ENCODE measurements around the gene MTX1.

MTX1 gene

DNA sequence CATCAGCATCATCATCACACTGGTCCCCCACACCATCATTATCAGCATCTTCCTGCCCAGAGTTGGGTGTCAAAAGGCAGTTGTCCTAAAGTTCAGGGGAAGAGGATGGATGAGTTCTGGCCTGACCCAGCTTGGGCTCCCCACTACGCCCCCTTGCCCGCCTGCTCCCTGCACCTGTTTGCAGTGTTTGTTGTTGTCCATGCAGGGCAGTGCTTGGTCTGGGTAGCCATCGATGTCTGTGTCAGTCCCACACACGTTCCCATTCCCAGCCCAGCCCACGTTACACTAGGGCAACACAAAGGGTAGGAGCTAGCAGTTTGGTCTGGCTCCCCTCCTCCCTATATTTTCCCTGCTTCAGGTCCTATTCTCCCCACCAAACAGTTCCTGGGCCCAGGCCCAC lies 7.6 kb upstream of the MTX1 start:
- TF ChIP-seq CTCF (IDR thresholded peaks at IDR 0.05; ENCODE audit: low read depth, low read length, poor library complexity, severe bottlenecking) (no peak), EZH2phosphoT487 (IDR thresholded peaks at IDR 0.05; ENCODE audit: borderline replicate concordance, low read length) (no peak)
- H3K4me3 ChIP-seq (ENCODE audit: low read length): no peak overlapping the region
- peaks cover 2% of the 10 kb centered on the region; the same call in 1 of the 2 replicates for H3K4me1 ChIP-seq (ENCODE audit: control insufficient read depth, low read length)
- H3K36me3 ChIP-seq (ENCODE audit: control insufficient read depth, low read length): 0 out of 2 replicates have a peak, but pooled peaks cover 5% of the 10 kb centered on the region
- no peaks in the 10 kb centered on the region for H4K20me1 ChIP-seq (ENCODE audit: control insufficient read depth, insufficient read depth, low read depth, low read length)
- no peaks in the 10 kb centered on the region for H3K27me3 ChIP-seq (ENCODE audit: control insufficient read depth, low read length)
- H3F3A ChIP-seq (ENCODE audit: control insufficient read depth, insufficient read depth): no peaks in the 10 kb centered on the region
- no peak overlapping the region for H3K27ac ChIP-seq (ENCODE audit: low read depth, low read length)
- H3K79me2 ChIP-seq (ENCODE audit: control insufficient read depth, low read length): no peaks in the 10 kb centered on the region
- no peaks in the 10 kb centered on the region for H3K9me2 ChIP-seq (replicated peaks; ENCODE audit: control insufficient read depth, low read length)
- no peaks in the 10 kb centered on the region for H3K9me3 ChIP-seq (ENCODE audit: control insufficient read depth, insufficient read depth, low read length)
- H3K4me2 ChIP-seq (ENCODE audit: low read length): no peak overlapping the region

DNA sequence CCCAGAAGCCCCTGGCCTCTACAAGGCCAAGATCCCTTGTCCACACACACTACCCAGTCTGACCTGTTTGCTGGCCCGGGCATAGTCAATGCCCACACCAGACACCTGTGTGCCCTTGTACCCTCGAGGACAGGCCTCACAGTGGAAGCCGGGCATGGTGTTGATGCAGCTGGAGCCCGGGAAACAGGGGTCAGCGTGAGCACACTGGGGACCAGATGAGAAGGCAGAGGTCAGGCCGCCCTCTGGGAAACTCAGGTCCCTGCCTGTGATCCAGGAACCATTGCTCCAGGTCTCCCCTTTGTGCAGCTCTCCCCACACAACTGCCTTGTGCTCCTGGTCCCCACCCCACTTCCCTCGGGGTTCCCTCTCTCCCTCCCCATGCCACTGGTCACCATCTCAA lies 6.3 kb upstream of the MTX1 start:
- Histone ChIP-seq H3K9me3 (ENCODE audit: control insufficient read depth, insufficient read depth, low read length) (no peaks in the 10 kb centered on the region), H4K20me1 (ENCODE audit: control insufficient read depth, insufficient read depth, low read depth, low read length) (no peaks in the 10 kb centered on the region), H3K27me3 (ENCODE audit: control insufficient read depth, low read length) (no peaks in the 10 kb centered on the region), H3K79me2 (ENCODE audit: control insufficient read depth, low read length) (no peaks in the 10 kb centered on the region), H3K4me1 (ENCODE audit: control insufficient read depth, low read length) (peaks cover 7% of the 10 kb centered on the region), H3K36me3 (ENCODE audit: control insufficient read depth, low read length) (0 out of 2 replicates have a peak, but pooled peaks cover 5% of the 10 kb centered on the region), H3K27ac (ENCODE audit: low read depth, low read length) (no peak overlapping the region), H3F3A (ENCODE audit: control insufficient read depth, insufficient read depth) (no peaks in the 10 kb centered on the region), H3K9me2 (replicated peaks; ENCODE audit: control insufficient read depth, low read length) (no peaks in the 10 kb centered on the region), H3K4me2 (ENCODE audit: low read length) (no peak overlapping the region), H3K4me3 (ENCODE audit: low read length) (no peak overlapping the region)
- TF ChIP-seq CTCF (IDR thresholded peaks at IDR 0.05; ENCODE audit: low read depth, low read length, poor library complexity, severe bottlenecking): no peak
- no peak for TF ChIP-seq EZH2phosphoT487 (IDR thresholded peaks at IDR 0.05; ENCODE audit: borderline replicate concordance, low read length)

DNA sequence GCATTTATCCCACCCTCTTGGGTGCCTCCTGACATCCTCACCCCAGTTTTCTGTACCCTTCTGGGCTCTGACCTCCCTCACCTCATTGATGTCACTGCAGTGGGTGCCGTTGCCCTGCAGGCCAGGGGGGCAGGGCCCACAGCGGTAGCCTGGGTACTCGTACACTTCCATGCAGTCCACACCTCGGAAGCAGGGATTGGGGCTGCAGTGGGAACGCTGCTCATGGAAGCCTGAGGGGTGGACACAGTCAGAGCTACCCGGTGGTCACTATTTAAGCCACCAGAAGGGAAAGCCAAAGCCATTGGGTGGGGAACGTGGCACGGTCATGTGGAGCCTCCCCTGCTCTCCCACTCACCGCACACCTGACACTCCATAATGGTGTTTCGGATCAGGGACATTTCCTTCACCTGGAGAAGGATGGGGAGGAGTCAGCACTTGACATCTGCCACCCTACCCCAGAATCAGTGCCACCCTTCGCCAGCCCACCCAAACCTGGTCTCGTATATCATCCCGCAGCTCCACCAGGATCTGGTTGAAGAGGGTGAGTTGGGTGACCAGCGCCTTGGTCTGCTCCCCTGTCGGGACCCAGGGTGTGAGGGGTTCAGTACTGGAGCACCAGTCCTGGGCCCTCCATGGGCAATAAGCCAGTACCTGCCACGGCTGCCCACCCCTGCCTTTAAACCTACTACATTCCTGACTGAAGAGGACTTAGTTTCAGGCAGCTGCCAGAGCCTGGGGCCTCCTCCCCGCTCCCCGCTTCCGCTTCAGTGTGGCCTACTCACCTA lies 5.6 kb upstream of the MTX1 start:
- peaks cover 14% of the 10 kb centered on the region for H3K4me1 ChIP-seq (ENCODE audit: control insufficient read depth, low read length)
- H3K9me2 ChIP-seq (replicated peaks; ENCODE audit: control insufficient read depth, low read length): no peaks in the 10 kb centered on the region
- H3K36me3 ChIP-seq (ENCODE audit: control insufficient read depth, low read length): 0 out of 2 replicates have a peak, but pooled peaks cover 4% of the 10 kb centered on the region
- no peaks in the 10 kb centered on the region for H3K9me3 ChIP-seq (ENCODE audit: control insufficient read depth, insufficient read depth, low read length)
- H4K20me1 ChIP-seq (ENCODE audit: control insufficient read depth, insufficient read depth, low read depth, low read length): no peaks in the 10 kb centered on the region
- H3K4me2 ChIP-seq (ENCODE audit: low read length): no peak overlapping the region
- no peaks in the 10 kb centered on the region for H3K27me3 ChIP-seq (ENCODE audit: control insufficient read depth, low read length)
- H3K4me3 ChIP-seq (ENCODE audit: low read length): no peak overlapping the region
- peaks cover 3% of the 10 kb centered on the region for H3F3A ChIP-seq (ENCODE audit: control insufficient read depth, insufficient read depth)
- H3K79me2 ChIP-seq (ENCODE audit: control insufficient read depth, low read length): no peaks in the 10 kb centered on the region
- H3K27ac ChIP-seq (ENCODE audit: low read depth, low read length): no peak overlapping the region
- TF ChIP-seq CTCF (IDR thresholded peaks at IDR 0.05; ENCODE audit: low read depth, low read length, poor library complexity, severe bottlenecking): no peak
- TF ChIP-seq EZH2phosphoT487 (IDR thresholded peaks at IDR 0.05; ENCODE audit: borderline replicate concordance, low read length): no peak

Data from DOHH2 (cell line).